ENCODE measurements around the gene SNORC.

The SNORC gene

DNA sequence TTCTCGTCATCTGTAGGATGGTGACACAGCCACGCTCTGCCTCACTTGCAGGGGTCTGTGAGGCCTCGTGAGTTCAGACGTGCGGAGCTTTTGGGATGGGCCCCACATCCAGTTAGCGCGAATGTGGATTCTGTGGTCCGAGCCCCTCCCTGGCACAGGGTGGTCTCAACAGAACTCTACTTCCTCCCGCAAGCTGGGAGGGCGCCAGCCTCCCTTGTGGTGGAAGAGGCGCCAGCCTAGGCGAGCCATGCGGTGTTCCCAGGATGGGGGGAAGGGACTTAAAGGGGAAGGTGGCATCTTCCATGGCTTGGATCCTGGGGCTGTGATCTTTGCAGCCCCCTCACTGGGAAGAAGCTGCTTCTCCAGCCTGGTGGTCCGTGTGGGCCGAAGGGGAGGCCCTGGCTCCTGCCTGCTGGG lies 1.4 kb downstream of the SNORC start:
- Histone ChIP-seq H3K27ac (ENCODE audit: low read depth, low read length) (no peak overlapping the region), H3K4me1 (ENCODE audit: control insufficient read depth, insufficient read depth, low read length) (no peaks in the 10 kb centered on the region), H3K36me3 (ENCODE audit: control insufficient read depth, insufficient read depth, low read length) (no peaks in the 10 kb centered on the region), H3K27me3 (ENCODE audit: control insufficient read depth, insufficient read depth, low read length) (peaks cover under 1% of the 10 kb centered on the region), H3K4me3 (ENCODE audit: low read length) (no peak overlapping the region), H3K9ac (ENCODE audit: low read length) (no peak overlapping the region)

GRCh38 chr2:232871835-232872736 lies 2.0 kb downstream of the SNORC start:
- H3K4me1 ChIP-seq (ENCODE audit: control insufficient read depth, insufficient read depth, low read length), result no peaks in the 10 kb centered on the region
- H3K27ac ChIP-seq (ENCODE audit: low read depth, low read length), result no peak overlapping the region
- H3K27me3 ChIP-seq (ENCODE audit: control insufficient read depth, insufficient read depth, low read length), result peaks cover 7% of the 10 kb centered on the region
- H3K9ac ChIP-seq (ENCODE audit: low read length), result no peak overlapping the region
- no peak overlapping the region for H3K4me3 ChIP-seq (ENCODE audit: low read length)
- no peaks in the 10 kb centered on the region for H3K36me3 ChIP-seq (ENCODE audit: control insufficient read depth, insufficient read depth, low read length)

GRCh38 chr2:232872826-232873225 lies 2.8 kb downstream of the SNORC start:
- H3K36me3 ChIP-seq (ENCODE audit: control insufficient read depth, insufficient read depth, low read length), result no peaks in the 10 kb centered on the region
- no peak overlapping the region for H3K27ac ChIP-seq (ENCODE audit: low read depth, low read length)
- H3K4me3 ChIP-seq (ENCODE audit: low read length), result no peak overlapping the region
- no peak overlapping the region for H3K9ac ChIP-seq (ENCODE audit: low read length)
- H3K27me3 ChIP-seq (ENCODE audit: control insufficient read depth, insufficient read depth, low read length), result peaks cover 7% of the 10 kb centered on the region
- H3K4me1 ChIP-seq (ENCODE audit: control insufficient read depth, insufficient read depth, low read length), result no peaks in the 10 kb centered on the region

DNA sequence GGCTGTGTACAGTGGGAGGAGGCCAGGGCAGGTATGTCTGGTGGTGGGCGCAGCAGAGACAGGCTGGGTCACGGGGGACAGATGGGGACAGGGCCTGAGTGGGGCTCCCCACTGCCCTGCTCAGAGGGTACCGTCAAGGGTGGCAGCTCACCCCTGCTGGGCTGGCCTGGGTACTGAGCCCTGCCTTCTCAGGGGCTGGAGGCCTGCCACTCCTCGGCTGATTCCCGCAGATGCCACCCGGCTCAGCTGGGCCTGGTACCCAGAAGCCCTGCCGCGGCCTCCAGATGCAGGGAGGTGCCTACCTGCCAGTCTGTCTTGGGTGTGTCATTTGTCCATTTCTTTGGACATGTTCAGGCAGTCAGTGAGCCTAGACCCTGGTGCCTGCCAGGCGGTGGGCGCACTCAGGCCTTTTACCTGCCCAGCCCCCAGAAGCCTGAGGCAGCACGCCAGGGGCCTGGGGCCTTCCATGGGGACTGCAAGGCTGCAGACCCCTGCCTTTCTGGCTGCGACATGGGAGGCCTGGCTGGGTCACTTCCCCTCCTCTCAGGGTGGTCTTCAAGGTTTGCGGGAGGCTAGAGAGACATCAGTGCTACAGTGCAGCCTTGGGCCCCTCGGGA lies 3.3 kb downstream of the SNORC start:
- Histone ChIP-seq H3K36me3 (ENCODE audit: control insufficient read depth, insufficient read depth, low read length) (no peaks in the 10 kb centered on the region), H3K27ac (ENCODE audit: low read depth, low read length) (no peak overlapping the region), H3K4me3 (ENCODE audit: low read length) (no peak overlapping the region), H3K9ac (ENCODE audit: low read length) (no peak overlapping the region), H3K4me1 (ENCODE audit: control insufficient read depth, insufficient read depth, low read length) (no peaks in the 10 kb centered on the region), H3K27me3 (ENCODE audit: control insufficient read depth, insufficient read depth, low read length) (peaks cover 7% of the 10 kb centered on the region)

DNA sequence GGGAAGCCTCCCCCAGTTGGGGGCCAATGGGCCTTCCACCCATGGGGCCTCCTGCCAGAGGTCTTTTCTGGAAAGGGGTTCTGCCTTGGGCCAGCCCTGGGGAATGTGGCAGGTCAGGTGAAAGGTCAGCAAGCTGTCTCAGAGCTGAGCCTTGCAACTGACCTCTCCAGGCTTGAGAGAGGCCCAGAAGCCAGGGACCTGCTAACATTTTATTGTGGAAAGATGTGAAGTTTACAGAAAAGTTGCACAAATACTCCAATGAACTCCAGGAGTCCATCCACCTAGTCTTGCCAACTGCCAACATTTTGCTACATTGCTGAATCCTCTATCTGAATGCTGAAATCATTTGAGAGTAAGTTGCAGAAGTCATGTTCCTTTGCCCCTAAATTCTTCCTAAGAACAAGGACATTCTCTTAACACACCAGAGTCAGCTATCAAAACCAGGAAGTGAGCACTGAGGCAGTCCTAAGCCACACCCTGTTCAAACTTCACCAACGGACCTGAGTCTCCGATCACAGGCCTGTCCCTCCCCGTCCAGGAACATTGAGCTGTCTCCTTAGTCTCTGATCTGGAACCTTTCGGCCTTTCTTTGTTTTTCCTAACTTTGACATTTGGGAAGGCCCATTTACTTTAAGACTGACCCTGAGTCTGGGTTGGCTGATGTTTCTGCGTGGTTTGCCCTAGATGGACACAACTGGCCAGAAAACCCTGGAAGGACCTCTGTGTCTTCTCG lies 4.0 kb downstream of the SNORC start:
- Histone ChIP-seq H3K9ac (ENCODE audit: low read length) (no peak overlapping the region), H3K27ac (ENCODE audit: low read depth, low read length) (no peak overlapping the region), H3K27me3 (ENCODE audit: control insufficient read depth, insufficient read depth, low read length) (peaks cover 7% of the 10 kb centered on the region), H3K4me3 (ENCODE audit: low read length) (no peak overlapping the region), H3K36me3 (ENCODE audit: control insufficient read depth, insufficient read depth, low read length) (no peaks in the 10 kb centered on the region), H3K4me1 (ENCODE audit: control insufficient read depth, insufficient read depth, low read length) (no peaks in the 10 kb centered on the region)

- Histone ChIP-seq H3K4me3 (ENCODE audit: low read length) (no peak overlapping the region), H3K9ac (ENCODE audit: low read length) (no peak overlapping the region), H3K4me1 (ENCODE audit: control insufficient read depth, insufficient read depth, low read length) (no peaks in the 10 kb centered on the region), H3K27ac (ENCODE audit: low read depth, low read length) (no peak overlapping the region), H3K27me3 (ENCODE audit: control insufficient read depth, insufficient read depth, low read length) (peaks cover 7% of the 10 kb centered on the region), H3K36me3 (ENCODE audit: control insufficient read depth, insufficient read depth, low read length) (no peaks in the 10 kb centered on the region)
These were observed 4.7 kb downstream of the SNORC start for GRCh38 chr2:232874677-232875223.

DNA sequence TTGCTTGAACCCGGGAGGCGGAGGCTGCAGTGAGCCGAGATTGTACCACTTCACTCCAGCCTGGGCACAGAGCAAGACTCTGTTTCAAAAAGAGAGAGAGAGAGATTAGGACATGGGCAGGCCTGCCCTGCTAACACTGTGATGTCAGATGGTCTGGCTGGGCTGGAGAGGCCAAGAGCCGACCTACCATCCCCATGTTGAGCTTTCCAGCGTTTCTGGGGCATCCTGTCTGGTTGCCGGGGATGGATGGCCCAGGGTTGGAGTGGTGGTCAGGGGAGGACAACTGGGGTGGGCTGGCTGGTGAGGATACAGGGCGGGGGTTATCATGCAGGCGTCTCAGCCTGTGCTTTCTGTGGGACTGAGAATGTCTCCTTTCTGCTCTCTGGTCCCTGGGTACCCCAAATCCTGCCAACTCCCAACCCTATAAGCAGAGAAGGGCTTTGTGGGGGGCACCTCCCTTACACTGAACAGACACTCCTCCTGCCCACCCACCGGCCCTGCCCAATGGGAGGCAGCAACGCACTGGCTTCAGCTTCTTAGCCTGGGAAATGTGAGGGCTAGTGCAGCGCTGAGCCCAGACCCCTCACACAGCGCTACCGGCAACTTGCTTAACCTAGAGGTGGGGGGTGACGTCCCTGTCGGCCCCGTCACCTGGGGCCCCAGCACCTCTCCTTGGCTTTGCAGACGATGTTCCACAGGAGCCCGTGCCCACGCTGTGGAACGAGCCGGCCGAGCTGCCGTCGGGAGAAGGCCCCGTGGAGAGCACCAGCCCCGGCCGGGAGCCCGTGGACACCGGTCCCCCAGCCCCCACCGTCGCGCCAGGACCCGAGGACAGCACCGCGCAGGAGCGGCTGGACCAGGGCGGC lies 5.4 kb downstream of the SNORC start:
- no peaks in the 10 kb centered on the region for H3K4me1 ChIP-seq (ENCODE audit: control insufficient read depth, insufficient read depth, low read length)
- H3K27me3 ChIP-seq (ENCODE audit: control insufficient read depth, insufficient read depth, low read length), result peaks cover 7% of the 10 kb centered on the region
- H3K27ac ChIP-seq (ENCODE audit: low read depth, low read length), result no peak overlapping the region
- H3K4me3 ChIP-seq (ENCODE audit: low read length), result peak overlapping the region; percentile 40
- H3K36me3 ChIP-seq (ENCODE audit: control insufficient read depth, insufficient read depth, low read length), result no peaks in the 10 kb centered on the region
- no peak overlapping the region for H3K9ac ChIP-seq (ENCODE audit: low read length)

- Histone ChIP-seq H3K9ac (ENCODE audit: low read length) (no peak overlapping the region), H3K4me3 (ENCODE audit: low read length) (peak overlapping the region; percentile 56), H3K27ac (ENCODE audit: low read depth, low read length) (no peak overlapping the region), H3K27me3 (ENCODE audit: control insufficient read depth, insufficient read depth, low read length) (peaks cover 7% of the 10 kb centered on the region), H3K4me1 (ENCODE audit: control insufficient read depth, insufficient read depth, low read length) (no peaks in the 10 kb centered on the region), H3K36me3 (ENCODE audit: control insufficient read depth, insufficient read depth, low read length) (no peaks in the 10 kb centered on the region)
These were observed 6.3 kb downstream of the SNORC start for GRCh38 chr2:232876161-232876977.

- Histone ChIP-seq H3K27me3 (ENCODE audit: control insufficient read depth, insufficient read depth, low read length) (peaks cover 7% of the 10 kb centered on the region), H3K4me3 (ENCODE audit: low read length) (peak overlapping the region; percentile 56), H3K36me3 (ENCODE audit: control insufficient read depth, insufficient read depth, low read length) (no peaks in the 10 kb centered on the region), H3K9ac (ENCODE audit: low read length) (no peak overlapping the region), H3K27ac (ENCODE audit: low read depth, low read length) (no peak overlapping the region), H3K4me1 (ENCODE audit: control insufficient read depth, insufficient read depth, low read length) (no peaks in the 10 kb centered on the region)
These were observed 6.9 kb downstream of the SNORC start for GRCh38 chr2:232876978-232877441.

DNA sequence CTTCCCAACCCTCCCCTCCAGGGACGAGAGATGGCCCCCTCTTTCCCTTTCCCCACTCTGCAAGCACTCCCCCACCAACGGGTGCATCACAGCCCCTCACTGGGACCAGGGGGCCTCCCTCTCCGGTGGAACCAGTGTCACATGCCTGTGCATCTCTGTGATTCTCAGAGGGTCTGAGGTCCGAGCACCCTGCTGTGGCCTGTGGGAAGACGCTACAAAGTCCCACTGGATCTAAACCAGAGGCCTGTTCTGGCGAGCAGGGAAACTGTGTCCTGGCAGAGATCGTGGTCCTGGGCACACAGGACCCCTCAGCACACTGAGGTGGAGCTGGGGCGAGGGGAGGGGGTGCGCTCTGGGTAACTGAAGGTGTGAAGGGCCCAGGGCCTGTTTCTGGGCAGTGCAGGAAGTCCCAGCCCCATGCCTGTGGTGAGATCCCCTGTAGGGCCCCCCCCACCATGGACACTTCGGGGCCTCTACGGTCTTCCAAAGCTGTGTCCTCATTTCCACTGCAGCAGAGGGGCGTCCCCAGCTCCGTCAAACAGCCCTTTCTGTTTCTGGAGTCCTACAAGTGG lies 8.0 kb downstream of the SNORC start:
- Histone ChIP-seq H3K36me3 (ENCODE audit: control insufficient read depth, insufficient read depth, low read length) (no peaks in the 10 kb centered on the region), H3K9ac (ENCODE audit: low read length) (no peak overlapping the region), H3K27me3 (ENCODE audit: control insufficient read depth, insufficient read depth, low read length) (peaks cover 7% of the 10 kb centered on the region), H3K4me1 (ENCODE audit: control insufficient read depth, insufficient read depth, low read length) (no peaks in the 10 kb centered on the region), H3K4me3 (ENCODE audit: low read length) (no peak overlapping the region), H3K27ac (ENCODE audit: low read depth, low read length) (no peak overlapping the region)
